Ramos (cell line): ENCODE results near the gene POLR2L.

Source experiments
- in situ Hi-C: fragments of 300-500 bp; cut with MboI; formaldehyde crosslinking; loops from one replicate; pipeline ENCODE4 v1.14.3; 2022; ENCODE audit warnings: low sequenced_read_pairs; ENCODE audit not compliant: unreplicated experiment

Gene POLR2L

DNA sequence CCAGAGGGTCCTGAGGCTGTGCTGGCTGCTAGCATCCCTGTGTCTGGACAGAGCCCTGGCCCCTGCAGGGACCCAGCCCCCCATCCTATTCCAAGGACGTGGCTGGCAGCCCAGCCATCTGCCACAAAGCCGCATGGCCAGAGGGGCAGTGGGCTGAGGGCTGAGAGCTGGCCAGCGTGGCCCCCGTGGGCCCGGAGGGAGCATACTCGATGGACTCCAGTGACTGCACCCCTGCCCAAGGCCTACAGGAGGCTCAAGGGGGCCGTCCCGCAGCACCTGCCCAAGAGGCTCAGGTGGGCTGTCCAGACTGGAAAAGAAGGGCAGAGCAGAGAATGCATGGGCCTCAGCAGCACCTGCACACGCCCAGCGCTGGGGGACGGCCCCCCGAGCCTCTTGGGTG, 13.5 kb upstream of the POLR2L start:
- in situ Hi-C loops: no loop called here

DNA sequence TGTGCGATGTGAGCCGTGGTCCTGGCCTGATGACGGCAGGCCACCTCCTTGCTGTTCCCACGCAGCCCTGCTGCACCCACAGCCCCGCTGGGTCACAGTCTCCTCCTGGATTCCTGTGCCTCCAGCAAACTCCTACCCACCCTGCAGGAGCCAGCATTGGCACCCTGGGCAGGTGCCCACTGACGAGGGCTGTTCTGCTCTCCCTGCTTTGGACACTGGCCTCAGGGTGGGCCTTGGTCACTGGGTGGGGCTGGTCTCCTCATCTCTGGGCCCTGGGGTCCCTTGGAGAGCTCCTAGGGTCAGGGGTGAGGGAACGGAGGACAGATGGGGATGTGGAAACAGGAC, 13.0 kb upstream of the POLR2L start:
- in situ Hi-C loops: no loop called here

DNA sequence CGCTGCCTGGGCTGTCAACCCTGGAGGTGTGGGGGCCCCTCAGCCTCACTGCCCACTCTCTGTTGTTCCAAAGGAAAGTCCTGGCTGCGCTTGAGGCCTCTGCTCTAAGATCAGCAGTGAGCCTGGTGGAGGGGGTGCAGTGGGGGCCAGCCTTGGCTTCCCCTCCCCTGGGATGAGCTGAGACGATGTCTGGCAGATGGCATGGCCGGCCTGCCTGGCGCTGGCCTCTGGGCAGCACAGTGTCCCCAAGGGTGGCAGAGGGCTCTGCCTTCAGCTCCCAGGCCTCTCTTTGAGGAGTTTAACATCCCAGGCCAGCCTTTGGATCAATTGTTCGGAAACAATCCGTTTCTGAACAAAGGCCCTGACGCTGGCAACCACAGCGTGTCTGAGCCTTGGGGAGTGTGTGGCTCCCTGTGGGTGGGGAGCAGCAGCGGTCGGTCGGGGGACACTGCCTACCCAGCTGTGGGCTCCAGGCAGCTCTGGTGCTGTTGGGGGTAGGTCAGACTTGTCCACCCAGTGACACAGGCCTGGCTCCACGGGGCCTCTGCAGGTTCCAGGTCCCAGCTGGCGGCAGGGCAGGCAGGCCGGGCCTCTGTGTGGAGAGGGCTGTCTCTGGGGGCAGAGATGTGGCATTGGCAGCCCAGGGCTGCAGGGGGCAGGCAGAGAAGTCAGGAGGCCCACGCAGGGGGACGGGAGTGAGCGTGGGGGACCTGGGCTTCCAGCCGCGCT, 12.4 kb upstream of the POLR2L start:
- in situ Hi-C loops: loop anchor here (5.0 kb wide), 1 partner anchor 198 kb away; no protein-coding TSS in a partner anchor

GRCh38 chr11:853682-854448, 11.5 kb upstream of the POLR2L start:
- in situ Hi-C loops: loop anchor here (5.0 kb wide), 1 partner anchor 198 kb away; no protein-coding TSS in a partner anchor

DNA sequence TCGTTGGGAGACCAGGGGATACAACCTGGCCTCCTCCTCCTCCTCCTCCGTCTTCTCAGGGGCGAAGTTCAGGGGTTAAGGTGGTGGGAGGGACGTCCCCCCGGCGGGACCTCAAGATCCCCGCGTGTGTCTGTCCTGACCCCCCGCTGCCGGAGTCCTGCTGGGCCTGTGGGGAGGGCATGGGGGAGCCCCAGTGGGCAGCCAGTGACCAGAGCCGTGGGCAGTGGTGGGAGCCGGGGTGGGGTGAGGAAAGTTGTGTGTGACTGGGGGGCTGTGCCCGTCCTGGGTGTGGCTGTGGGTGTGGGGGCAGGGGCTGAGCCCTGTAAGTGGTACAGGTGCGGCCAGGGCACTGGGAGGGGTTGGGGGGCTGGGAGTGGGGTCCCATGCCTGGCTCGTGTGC, 10.4 kb upstream of the POLR2L start:
- in situ Hi-C loops: loop anchor here (5.0 kb wide), 1 partner anchor 200 kb away; no protein-coding TSS in a partner anchor

DNA sequence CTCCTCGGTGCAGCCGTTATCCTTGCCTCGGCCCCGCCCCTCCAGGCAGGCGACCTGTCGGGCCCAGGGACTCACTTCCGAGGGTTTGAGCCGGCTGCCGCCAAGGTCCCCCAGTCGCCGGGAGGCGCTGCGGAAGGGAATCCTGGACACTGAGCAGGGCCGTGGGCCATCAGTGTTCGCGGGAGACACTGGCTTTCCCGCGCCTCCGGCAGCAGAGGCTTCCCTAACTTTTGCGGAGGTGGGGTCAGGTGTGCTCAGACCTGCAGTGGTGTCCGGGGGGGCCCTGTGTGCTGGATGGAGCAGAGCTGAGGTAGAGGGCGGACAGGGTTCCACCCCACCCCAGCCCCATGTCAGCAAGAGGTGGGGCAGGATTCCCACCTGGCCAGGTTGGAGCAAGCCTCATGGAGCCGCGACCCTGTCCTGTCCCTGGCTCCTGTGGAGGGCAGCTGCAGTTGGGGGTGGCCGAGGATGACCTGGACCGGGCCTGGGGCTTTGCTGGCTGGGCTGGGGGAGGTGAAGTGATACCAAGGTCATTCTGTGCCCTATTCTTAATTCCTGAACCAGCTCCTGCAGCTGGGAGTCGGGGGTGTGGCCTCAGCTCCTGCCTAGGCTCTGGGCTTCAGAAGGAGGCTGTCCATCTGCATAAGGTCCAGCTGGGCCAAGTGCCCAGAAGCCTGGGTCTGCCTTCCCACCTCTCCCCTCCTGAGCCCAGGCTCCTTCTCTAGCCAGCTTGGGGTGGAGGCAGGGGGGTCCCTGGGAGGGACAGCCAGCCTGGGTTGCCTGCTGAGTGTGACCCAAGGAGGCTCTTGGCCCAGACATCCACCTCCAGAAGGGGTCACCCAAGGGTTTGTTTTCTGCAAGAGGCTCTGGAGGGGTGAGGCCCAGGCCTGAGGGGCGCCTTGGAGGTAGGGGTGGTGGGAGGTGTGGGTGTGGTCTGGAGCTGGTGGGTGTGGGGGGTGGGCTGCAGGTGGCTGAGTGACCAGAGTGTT, 8.7 kb upstream of the POLR2L start:
- in situ Hi-C loops: loop anchor here (5.0 kb wide), 1 partner anchor 201 kb away; no protein-coding TSS in a partner anchor

DNA sequence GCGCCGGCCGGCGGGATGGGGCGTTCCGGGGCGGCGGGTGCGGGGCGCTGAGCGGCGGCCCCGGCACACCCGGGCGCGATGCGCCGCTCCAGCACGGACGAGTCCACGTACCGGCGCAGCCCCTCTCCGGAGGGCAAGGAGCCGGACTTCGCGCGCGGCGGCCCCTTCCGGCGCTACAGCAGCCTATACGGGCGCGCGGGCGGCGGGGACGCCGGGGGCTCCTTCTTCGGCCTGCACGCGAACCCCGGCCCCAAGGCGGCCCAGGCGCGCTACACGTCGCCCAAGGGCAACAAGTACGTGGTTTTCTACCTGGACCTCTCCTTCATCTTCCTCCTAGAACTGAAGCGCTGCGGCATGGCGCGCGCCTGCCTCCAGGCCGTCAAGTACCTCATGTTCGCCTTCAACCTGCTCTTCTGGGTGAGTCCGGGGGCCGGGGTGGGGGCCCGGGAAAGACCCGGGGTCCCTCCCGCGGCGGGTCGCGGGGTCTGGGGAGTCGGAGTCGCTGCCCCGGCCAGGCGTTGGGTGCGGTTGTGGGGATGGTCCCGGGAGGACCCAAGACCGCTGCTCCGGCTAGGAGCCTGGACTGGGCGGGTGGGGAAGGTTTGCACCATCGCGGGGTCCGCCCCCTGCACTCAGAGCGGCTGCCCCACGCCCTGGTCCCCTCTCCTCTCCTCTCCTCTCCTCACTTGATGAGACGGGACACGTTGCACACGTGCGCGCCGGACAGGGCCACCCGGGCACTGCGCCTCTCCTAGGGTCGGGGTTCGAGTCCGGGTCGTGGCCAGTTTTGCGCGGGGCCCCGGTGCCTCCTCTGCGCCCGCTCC, 7.8 kb upstream of the POLR2L start:
- in situ Hi-C loops: loop anchor here (5.0 kb wide), 1 partner anchor 202 kb away; no protein-coding TSS in a partner anchor

DNA sequence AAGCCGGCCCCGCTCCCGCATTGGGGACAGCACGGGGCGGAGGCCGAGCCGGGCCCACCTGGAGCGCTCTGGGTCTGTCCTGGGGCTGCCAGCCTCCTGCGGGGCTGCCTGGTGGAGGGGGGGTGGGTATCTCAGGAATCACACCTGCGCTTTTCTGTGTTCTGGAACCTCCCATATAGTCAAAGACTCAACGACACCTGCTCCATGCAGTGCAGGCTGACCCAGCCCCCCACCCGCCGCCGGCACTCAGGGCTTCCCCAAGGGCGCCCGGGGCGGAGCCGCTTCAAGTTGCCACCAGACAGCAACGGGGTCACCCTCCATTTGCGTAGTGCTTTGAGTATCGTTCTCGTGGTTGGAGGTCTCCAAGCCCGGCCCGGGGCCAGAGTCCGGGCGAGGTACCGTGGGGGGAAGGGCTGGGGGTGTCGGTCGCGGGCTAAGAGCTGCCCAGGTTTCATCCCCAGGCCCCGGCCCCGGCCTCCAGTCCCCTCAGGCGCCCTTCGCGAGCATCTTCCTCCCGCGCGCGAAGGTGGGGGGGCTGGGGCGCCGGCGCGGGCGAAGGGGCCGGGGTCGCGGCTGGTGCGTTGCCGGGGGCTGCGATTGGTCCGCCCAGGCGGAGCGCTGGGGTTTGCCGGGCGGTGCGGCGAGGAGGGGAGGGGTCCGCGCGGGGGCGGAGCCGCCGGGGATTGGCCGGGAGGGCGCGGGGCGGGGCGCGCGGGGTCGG, 6.9 kb upstream of the POLR2L start:
- in situ Hi-C loops: no loop called here

GRCh38 chr11:848380-848931, 6.1 kb upstream of the POLR2L start:
- in situ Hi-C loops: no loop called here

GRCh38 chr11:847876-848275, 5.5 kb upstream of the POLR2L start:
- in situ Hi-C loops: no loop called here

DNA sequence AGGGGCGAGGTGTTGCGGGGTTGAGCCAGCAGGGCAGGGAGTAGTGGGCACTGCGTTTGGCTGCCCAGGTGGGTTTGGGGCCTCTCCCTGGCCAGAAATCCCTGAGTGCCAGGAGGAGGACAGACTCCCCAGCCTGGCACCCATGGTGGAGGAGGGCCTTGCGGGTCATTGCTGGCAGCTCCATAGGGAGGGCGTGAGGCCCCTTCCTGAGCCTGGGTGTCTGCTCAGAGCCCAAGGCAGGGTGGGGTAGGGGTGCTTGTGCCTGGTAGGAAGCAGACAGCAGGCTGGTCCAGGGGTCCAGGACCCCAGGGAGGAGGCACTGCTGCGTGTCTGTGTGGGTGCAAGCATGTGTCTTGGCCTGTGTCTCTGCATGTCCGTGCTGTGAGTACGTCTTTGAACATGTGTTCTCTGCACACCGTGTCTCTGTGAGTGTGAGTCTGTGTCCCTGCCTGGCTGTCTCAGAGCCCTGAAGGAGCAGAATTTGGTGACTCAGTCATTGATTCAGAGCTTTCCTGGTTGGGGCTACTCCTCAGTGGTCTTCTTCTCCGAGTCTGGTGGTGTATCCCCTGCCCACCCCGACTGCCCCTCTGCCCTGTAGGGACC, 4.3 kb upstream of the POLR2L start:
- in situ Hi-C loops: no loop called here

DNA sequence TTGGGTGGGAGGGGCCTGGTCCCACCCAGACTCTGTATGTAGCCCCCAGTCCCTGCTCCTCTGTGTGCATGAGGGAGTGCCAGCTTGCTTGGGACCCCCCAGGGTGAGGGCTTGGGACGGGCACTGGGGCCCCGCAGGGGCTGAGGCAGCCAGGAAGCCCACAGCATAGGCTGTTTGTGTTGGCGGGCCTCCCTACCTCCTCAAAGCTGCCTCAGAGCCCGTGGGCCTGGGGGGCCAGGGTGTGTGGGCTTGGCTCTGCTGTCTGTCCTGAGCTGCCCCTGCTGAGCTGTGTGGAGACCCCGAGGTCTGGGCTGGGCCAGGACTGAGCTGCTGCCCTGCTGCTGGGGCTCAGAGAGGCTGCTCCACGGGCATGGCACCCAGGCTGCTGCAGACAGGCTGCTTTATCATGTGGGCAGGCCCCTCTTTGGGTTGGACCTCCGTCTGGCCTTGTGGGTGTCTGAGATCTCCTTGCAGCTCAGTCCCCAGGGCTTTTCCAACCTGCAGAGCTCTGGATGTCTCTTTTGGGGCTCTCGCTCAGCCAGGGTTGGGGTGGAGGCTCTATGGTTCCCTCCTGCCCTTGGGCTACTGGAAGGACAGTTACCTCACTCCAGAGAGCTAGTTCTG, 3.7 kb upstream of the POLR2L start:
- in situ Hi-C loops: no loop called here

DNA sequence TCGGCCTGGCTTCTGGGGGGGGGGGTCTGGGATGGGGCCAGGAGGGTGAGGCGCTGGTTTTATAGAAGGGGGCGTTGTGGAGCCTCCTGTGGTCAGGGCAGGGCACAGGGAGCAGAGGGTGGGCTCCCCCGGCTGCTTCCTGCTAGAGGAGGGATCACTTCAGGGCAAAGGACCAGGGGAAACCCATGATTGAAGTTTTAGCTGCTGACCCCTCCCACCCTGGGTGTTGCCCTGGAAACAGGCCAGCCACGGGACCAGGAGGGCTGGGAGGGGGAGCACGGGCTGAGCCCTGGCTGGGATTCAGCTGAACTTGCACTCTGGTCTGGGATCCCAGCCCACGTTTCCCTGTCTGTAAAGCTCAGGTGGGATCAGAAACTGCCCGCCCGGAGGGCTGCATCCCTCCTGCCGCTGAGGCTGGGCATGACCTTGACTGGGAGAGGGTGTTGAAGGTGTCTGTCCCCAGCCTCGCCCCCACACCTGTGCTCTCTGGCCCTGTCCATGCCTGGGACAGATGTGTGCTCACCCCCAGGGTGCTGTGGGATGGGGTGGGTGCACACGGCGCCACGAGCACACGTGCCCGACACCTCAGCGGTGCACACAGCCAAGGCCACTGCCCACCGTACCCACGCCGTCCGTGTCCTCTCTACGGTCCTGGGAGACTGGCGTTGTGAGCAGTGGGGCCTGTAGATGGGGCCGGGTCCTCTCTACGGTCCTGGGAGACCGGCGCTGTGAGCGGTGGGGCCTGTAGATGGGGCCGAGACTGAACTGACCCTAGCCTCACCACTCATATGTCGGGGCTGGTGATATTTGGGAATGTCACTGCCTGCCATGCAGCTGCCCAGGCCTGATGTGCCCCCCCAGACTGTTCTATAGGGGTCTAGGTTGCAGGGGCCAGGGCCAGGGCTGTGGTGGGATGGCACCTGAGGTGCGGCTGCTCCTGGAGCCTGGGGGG, 2.6 kb upstream of the POLR2L start:
- in situ Hi-C loops: no loop called here

DNA sequence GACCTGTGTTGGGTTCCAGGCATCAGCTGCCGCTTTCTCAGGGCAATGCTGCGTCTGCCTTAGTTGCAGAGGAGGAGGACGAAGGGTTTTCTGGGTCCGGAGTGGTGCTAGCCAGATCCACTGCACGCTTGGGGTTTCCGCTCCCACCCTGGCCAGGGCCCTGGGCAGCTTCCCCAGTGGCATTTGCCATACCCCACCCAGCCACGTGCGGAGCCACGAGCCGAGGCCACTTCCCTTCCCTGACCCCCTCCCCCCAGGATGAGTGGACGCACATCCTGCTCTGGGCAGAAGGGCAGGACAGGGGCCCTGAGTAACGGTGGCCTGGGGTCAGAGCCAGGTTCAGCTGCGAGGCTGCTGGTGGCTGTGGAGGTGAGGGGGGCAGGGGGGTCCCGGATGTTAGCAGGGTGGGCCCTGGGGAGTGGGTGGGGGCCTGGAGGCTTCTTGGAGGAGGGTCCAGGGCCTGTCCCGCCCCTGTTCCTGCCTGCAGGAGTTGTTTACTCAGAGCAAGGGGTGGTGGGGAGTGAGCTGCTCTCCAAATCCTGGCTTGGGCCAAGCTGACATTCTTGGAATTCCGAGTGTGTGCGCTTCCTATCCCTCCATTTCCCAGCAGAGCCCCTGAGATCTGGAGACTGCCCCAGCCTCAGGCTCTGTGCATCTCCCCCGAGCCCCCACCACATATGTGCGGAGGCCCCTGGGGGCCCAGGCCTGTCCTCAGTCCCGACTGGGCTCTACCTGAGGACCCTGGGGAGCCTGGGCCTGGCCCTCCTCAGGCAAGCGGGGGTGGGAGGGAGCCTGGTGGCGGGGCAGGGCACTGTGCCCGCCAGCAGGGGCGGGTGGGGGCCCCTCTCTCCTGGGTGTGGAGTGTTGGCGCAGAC, 1.7 kb upstream of the POLR2L start:
- in situ Hi-C loops: no loop called here

GRCh38 chr11:843086-843734, 881 bp upstream of the POLR2L start:
- in situ Hi-C loops: no loop called here
